Measurements from ENCODE around the gene MPRIP.

The MPRIP gene

DNA sequence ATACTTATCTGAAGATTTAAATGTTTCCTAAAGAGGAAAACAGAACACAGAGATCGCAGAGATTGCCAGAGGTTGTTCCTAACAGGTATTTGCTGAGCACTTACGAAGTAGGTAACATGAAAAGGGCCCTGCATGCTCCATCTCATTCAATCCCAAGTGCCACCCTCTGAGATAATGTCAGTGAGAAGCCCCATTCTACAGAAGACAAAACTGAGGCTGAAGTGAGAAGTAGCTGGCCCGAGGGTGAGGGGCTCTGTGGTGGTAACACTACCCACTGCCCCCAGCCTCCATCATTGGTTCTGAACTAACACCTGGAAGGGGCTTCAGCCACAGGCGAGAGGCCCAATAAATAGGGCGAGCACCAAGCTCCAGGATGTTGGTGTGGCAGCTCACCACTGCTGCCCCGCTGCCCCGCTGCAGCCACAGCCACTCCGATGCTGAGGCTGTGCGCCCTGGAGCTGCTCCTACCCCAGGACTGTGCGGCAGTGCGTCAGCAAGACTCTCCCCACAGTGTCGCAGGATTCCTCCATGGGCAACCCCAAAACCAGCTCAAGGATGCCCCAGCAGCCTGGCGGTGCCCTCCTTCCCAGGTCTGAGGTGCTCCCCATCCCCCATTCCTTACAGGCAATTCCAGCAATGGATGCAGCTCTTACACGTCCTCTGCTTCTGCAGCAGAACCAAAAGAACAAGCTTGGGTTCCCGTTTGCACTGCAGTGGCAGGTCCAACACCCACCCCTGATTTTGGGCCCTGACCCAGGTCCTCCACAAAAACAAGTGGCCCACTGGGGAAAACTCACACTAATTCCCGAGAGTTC is 184.4 kb downstream of the MPRIP start:
- DNase-seq: no peak

GRCh38 chr17:17227608-17228520 is 185.6 kb downstream of the MPRIP start:
- DNase-seq: no peak

DNA sequence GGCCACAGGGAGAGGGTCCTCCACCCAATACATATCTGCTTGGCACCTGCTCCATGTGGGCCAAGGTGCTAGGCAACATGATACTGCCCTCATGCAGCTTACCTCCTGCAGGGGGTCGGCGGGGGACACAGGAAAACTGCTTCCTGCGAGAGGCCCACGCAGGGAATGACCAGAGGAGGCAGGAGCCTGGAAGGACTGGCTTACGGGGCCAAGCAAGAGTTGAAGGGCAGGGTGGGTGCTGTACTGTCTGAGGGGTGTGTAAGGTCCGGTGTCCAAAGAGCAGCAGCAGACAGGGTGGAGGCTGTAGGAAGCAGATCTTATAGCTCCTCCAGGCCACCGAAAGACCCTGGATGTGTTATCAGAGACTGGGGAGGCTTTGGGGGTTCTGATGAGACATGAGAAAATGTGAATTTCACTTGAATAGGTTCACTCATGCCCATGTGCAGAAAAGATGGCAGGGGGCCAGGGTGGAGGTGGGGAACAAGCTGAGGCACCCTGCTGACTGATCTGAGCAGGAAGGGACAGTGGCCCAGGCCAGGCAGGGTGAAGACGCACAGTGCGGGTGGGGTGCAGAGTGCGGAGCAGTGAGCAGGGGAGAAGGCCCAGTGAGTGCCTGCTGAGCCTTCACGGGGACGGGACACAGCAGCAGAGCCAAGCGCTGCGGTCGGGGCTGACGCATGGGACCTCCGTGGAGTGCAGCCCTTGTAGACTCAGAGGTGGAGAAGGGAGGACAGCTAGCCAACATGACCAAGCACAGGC is 186.4 kb downstream of the MPRIP start:
- peak; percentile 13 for DNase-seq

DNA sequence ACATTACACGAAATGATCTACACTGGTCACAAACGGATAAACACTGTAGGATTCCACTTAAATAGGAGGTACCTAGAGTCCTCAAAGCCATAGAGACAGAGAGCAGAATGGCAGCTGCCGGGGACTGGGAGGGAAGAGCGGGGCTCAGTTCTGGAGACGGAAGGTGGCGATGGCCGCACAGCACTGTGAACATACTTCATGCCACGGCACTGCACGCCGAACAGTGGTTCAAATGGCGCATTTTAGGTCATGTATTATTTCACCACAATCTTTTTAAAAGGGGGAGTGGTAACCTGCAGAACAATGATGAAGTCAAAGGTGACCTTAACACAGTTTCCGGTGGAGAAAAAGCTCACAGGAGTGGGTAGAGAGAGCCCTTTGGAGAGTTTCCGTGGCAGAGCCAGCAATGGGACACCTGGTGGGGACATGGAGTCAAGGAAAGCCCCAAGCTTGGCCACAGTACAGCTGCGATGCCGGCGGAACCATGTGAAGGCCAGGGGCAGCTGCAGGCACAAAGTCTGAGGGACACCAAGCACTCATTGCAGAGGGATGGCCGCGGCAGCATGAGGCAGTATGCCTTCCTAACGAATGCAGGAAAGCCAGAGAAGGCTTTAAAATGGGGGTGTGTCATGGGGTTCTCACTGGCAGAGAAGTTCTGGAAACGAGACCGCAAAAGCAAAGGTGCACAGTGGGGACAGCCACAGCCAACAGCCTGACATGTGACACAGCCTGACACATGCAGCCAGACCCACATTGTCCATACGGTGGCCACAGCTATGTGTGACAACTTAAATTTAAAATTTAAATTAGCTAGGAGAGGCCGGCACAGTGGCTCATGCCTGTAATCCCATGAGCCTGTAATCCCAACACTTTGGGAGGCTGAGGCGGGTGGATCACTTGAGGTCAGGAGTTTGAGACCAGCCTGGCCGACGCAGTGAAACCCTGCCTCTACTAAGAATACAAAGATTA is 187.4 kb downstream of the MPRIP start:
- DNase-seq: no peak

DNA sequence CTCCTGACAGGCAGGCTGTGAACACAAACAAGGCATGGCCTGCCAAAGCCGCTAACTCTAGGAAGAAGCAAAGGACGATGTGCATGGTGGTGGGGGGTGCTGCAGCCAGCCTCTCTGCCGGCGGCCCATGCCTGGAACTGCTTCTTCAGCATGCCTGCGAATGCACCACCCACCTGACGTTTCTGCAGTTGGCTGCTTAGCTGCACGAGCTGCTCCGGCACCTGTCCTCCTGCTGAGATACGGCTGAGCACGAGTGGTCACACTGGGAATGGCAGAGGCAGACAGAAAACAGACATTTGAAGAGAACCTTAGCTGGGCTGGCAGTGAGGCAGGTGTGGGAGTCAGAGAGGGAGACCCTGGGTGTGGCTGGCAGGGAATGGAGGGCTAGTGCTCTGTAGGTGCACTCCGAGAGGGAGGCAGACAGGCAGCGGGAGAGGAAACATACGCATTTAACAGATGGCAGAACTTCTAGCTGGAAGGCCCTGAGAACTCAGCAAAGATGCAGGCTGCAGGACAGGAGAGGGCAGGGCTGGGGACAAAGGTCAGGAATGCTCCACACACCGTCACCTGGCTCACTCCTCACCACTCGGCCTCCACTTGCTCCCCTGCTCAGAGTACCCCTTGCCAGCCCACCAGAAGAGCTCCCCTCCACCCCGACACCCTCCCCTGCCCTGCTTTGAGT is 189.5 kb downstream of the MPRIP start:
- DNase-seq: no peak

- DNase-seq: no peak
These were observed 190.0 kb downstream of the MPRIP start for GRCh38 chr17:17232303-17232621.

- DNase-seq: peak; percentile 42
These were observed 193.2 kb downstream of the MPRIP start for GRCh38 chr17:17235212-17236174.

DNA sequence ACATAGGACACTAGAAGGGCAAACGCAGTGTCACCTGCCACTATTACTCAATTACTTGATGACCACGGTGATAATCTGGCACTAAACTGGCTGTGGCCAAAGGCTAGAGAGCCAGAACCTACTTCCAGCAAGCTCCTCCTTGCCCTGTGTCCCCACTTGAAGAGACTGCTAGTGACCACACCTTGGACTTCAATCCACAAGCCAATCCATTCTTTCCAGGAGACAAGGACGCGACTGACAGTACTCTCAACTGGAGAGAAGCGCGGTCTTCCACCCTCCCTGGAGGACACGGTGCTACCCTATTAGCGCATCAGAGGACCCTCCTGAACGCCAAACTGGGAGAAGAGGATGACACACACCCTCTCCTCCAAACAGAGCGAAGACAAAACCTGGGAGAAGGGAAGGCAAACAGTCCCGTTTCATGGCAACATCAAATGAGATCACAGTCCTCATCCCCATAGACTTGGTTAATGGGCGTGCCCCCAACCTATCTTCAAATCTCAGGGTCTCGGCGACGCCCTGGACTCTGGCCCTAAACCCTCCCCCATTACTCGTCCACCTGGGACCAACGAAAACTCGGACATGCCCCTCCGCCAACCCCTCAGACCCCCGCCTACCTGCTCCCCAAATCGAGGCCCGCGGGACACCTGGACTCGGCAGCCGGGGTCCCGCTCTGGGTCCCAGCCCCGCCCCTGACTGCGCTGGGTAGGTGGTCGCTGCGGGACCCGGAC is 194.2 kb downstream of the MPRIP start:
- DNase-seq: peak; percentile 81

DNA sequence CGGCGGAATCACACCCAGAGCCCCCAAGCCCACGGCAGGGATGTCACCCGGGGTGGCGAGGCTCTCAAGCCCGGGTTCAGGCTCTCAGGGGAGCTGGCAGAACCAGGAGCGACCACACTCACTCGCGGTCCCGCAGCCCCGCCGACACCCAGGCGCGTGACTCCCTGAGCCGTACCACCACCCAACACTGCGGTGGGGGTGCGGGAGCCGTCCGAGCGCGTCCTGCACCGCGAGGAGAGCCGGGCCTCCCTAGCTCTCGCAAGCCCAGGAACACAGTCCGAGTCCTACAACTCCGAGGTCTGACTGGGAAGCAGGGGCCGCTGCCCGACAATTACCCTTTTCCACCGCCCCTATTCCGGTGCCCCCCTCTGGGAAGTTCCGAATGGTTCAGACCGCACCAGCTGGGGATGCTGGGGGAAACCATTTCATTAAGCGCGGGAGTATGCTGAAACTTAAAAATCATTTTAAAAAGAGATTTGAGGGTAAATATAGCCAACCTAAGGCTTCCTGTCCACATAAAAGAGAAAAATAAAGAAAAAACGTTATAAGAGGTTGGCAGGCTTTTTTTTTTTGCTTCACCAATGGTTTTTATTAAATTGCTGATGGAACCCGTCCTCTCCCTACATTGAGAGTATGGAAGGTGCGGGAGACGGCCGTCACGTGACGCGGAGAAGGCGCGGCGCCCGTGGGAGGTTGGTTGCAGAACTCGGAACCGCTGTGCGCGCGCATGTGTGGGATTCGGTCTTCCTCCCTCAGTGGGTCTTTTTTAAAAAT is 195.0 kb downstream of the MPRIP start, which contains the start of gene FLCN:
Gene FLCN, minus strand, starts transcription at position 143 of the 774 bp plus-strand sequence. CDS start 9,031 bp downstream, outside the sequence.
- DNase-seq: peak; percentile 94

DNA sequence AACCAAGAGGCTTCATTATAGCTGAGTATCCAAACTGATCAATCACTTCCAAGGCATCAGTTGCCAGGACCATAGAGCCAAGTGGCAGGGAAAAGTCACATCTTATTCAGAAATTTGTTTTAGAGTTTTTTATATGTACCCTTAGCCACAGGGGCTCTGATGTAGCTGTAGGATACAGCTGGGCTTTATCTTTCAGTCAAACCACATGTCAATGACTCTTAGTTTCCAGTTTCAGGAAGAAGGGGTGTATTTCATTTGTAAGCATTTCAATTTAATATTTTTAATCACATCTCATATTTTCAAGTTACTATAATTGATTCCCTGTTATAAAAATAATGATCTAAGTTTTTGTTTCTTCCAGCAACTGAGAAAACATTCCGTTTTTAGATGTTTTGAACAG is 197.6 kb downstream of the MPRIP start:
- DNase-seq: peak; percentile 79

DNA sequence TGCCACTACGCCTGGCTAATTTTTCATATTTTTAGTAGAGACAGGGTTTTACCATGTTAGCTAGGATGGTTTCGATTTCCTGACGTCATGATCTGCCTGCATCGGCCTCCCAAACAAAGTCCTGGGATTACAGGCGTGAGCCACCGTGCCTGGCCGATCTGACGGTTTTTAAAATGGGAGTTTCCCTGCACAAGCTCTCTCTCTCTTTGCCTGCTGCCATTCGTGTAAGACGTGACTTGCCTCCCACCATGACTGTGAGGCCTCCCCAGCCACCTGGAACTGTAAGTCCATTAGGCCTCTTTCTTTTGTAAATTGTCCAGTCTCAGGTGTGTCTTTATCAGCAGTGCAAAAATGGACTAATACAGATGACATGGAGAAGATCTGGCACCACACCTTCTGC is 199.4 kb downstream of the MPRIP start:
- no peak for DNase-seq

GRCh38 chr17:17242246-17242645 is 200.0 kb downstream of the MPRIP start:
- no peak for DNase-seq

Data from hematopoietic multipotent progenitor cell treated with erythropoietin and hydrocortisone succinate and interleukin-3 and kit ligand, for 6 days (in vitro differentiated cells).